Lower leg skin (tissue), 3 donors: ENCODE results near the gene DNAI1.

Source experiments
- POLR2A ChIP-seq, 2 donors: fragments of 450-650 bp; IDR thresholded peaks; one replicate each; pipeline ENCODE4 v1.6.1; 2016 to 2017; ENCODE audit warnings: antibody characterized with exemption in 2 of 2, mild to moderate bottlenecking in 1 of 2, moderate library complexity in 1 of 2
- TF ChIP-seq, protein P1 (sequence below), 3 donors: fragments of 450-650 bp; IDR thresholded peaks; one replicate each; pipeline ENCODE4 v1.5.1; 2016; ENCODE audit warnings: antibody characterized with exemption in 3 of 3, mild to moderate bottlenecking in 3 of 3, moderate library complexity in 2 of 3

DNA sequence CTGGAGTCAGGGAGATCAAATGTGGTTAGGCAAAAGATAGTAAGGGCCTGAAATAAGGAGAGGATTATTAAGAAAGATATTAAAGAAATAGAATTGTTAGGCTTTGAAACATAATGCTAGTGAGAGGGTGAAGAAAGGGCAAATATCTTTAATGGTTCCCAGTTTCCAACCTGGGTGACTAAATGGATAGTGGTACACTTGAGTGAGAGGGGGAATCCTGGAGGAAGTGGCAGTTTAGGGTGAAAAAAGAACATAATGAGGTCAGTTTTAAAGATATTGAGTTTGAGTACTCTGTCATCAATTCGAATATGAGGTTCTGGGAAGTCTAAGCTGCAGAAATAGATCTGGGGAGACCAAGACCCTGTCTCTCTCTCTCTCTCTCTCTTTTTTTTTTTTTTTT, 18.9 kb downstream of the DNAI1 start:
- TF ChIP-seq, protein P1, sequence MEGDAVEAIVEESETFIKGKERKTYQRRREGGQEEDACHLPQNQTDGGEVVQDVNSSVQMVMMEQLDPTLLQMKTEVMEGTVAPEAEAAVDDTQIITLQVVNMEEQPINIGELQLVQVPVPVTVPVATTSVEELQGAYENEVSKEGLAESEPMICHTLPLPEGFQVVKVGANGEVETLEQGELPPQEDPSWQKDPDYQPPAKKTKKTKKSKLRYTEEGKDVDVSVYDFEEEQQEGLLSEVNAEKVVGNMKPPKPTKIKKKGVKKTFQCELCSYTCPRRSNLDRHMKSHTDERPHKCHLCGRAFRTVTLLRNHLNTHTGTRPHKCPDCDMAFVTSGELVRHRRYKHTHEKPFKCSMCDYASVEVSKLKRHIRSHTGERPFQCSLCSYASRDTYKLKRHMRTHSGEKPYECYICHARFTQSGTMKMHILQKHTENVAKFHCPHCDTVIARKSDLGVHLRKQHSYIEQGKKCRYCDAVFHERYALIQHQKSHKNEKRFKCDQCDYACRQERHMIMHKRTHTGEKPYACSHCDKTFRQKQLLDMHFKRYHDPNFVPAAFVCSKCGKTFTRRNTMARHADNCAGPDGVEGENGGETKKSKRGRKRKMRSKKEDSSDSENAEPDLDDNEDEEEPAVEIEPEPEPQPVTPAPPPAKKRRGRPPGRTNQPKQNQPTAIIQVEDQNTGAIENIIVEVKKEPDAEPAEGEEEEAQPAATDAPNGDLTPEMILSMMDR (IDR thresholded peaks at IDR 0.05): no peak
- no peak for TF ChIP-seq POLR2A (IDR thresholded peaks at IDR 0.05)
